Amygdala (tissue), 56 donors: ENCODE results near the gene DMRTC2.
"Not testable (repeated sequence)": the region's sequence is repeated elsewhere in the genome, so short reads cannot be mapped to it uniquely, and the experiment has no call there.

ENCODE experiments used
- DNase-seq, 56 donors: peaks; one replicate each; lab custom pipeline; 2025; lab: John Stamatoyannopoulos, UW

Gene DMRTC2

DNA sequence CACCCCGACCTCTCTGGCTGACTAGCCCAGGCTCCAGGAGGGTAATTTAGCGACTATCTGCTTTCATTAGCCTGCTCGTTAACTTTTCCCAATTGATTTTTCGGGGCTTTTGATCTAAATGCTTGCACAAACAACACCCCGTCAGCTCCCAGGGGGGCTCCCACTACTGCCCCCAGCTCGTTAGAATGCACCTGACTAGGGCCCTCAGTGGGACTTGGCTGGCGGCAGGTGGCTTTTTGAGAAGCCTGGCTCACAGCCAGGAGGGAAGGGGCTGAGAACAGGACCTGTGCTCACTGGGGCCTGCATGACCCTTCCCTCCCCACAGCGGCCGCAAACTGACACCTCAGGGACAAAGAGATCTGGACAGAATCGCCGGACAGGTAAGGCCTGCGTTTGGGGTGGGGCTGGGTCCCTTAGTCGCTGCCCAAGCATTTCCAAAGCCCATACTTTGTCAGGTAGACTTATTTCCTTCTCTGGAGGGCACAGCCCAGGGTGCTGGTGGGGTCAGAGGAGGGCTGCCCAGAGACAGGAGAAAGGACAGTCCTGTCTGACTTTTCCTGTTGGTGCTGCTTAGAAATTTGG, 24.6 kb downstream of the DMRTC2 start:
- DNase-seq = no peak

DNA sequence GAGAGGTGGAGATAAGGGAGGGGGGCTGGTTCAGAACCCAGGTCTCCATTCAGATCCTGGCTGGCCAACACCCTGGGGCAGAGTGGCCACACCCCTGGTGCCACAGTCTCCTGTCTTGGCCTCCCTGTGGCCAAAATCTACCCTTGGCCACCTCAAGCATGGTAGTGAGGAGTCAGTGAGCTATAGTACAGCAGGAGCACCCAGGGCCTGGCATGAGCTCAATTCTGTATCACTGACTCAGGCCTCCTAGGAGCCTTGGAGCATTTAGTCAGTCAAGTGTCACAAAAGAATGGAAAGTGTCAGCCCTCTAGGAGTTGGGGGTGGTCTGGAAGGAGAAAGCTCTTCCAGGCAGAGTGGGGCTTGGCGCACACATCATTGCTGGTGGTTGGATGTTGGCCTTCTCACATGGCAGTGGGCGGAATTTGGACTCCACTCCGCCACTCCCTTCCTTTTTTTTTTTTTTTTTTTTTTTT, 25.6 kb downstream of the DMRTC2 start:
- no peak for DNase-seq

GRCh38 chr19:41871573-41872383, 26.9 kb downstream of the DMRTC2 start:
- DNase-seq = peak in 4 of 56 donors; percentile 3 to 24 (median 21)

GRCh38 chr19:41872384-41872774, 27.5 kb downstream of the DMRTC2 start:
- DNase-seq = no peak

DNA sequence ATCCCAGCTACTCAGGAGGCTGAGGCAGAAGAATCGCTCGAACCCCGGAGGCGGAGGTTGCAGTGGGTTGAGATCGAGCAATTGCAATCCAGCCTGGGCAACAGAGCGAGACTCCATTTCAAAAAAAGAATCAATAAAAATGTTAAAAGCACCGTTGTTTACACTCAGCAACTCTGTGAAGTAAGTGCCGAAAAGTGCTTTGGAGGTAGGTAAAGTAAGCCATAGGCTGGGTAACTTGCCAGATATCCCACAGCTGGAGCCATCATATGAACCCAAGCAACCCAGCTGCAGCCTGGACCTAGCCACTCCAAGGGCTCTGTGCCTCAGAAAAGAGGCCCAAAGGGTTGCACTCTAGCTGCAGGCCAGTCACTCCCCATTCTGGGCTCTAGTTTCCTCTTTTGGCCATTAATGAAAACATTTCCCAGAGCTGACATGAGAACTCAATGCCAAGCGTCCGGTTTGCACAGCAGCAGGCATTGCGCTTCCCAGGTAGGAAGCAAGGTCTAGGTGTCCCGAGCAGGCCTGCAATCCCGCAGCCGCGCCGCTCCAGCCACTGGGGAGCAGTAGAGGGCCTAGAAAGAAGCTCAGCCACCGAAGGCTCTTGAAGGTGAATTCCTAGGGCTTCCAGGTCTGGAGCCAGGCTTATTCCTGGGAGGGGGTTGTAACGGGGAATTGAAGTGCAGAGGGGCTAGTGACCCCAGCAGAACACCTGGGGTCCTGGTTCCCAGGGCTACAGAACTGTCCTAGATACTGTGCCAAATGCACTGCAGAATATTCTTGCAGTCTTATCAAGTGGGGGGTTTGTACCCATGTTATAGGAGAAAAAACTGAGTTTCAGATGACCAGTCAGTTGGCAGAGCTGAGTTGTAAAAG, 28.2 kb downstream of the DMRTC2 start:
- peak in 31 of 56 donors; percentile 4 to 61 (median 25) for DNase-seq

DNA sequence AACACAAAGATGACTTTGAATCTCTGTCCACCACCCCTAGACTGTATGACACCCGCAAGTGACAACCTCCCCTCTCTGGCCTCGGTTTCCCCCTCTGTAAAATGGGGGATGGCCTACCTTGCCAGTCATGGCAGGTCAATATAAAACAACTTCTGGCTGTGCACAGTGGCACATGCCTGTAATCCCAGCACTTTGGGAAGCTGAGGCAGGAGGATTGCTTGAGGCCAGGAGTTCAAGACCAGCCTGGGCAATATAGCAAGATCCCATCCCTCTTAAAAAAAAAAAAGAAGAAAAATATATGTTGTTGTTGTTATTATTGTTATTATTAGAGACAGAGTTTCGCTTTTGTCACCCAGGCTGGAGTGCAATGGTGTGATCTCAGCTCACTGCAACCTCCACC, 31.1 kb downstream of the DMRTC2 start:
- not testable (repeated sequence) for DNase-seq

DNA sequence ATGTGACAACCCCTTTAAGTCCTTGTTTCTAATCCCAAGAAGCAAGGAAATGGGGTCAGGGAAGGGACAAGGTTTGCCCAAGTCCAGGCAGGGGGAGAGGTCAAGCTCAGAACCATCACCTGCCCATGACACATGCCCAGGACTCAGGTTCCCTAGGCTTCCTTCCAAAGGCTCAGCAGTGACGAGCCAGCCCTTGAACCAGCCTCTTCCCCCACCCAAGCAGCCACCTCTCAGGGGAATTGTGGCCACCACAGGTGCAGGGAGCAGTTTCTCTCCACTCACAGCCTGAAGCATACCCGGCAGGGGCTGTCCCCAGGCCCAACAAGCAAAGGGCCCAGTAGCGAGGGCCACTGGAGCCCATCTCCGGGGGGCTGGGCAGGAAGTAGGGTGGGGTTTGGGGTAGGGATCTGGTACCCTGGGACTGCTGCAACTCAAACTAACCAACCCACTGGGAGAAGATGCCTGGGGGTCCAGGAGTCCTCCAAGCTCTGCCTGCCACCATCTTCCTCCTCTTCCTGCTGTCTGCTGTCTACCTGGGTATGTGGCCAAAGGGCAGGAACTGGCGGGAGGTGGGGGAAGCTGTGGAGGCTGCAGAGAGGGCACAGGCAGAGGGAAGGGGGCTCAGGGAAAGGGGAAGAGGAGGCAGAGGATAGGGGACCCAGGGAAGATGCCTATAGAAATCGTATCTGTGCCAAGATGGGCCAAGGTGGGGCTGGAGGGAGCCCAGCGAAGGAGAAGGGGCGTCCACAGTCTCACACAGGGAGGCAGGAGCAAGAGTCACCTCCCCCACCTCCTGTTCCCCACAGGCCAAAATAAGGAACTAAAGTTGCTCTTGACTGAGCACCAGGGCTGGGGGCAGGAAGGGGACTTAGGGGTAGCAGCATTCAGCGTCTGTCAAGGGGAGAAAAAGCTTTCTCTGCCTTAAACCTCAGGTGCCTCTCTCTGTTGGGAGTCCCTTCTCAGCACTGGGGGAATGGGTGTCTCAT, 32.3 kb downstream of the DMRTC2 start, which contains the start of gene CD79A:
TSS of gene CD79A (plus strand) at position 433 of the 986 bp plus-strand sequence. CDS start at position 459, 26 bp downstream.
- peak in 1 of 56 donors; percentile 5 for DNase-seq

- no peak for DNase-seq
Measured at GRCh38 chr19:41877916-41878905, 33.4 kb downstream of the DMRTC2 start.

GRCh38 chr19:41879080-41879479, 34.2 kb downstream of the DMRTC2 start:
- no peak for DNase-seq

DNA sequence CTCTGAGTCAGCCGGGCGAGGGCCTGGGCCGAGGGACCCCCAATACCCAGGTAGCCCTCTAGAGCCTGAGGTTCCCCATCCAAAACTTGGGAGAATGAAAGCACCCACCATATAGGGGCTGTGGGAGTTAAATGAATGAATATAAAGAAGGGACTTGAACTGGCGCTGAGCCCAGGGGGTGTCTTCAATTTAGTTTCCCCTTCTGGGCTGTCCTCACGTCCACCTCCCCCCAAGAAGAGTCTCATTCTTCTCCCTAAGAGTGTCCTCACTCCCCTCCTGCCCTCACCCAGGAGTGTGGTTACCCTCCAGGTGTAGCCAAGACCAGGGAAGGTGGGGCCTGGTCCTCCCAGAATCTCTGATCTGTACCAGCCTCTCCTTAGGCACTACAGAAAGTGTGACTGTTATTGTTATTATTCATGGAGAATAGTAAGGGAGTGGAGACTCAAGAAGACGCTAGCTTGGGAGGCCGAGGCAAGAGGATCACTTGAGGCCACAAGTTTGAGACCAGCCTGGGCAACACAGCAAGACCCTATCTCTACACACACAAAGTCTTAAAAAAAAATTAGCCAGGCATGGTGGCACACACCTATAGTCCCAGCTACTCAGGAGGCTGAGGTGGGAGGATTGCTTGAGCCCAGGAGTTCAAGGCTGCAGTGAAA, 35.0 kb downstream of the DMRTC2 start:
- no peak for DNase-seq

DNA sequence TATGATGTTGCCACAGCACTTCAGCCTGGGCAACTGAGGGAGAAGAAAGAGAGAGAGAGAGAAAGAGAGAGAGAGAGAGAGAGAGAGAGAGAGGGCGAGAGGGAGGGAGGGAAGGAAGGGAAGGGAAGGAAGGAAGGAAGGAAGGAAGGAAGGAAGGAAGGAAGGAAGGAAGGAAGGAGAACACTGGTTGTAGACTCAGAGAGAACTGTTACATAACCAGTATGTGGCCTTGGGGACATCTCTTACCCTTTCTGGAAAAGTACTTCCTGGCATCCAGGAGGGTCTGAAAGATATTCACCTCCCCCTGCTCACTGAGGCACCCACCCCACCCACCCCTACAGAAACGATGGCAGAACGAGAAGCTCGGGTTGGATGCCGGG, 35.5 kb downstream of the DMRTC2 start:
- DNase-seq = no peak

DNA sequence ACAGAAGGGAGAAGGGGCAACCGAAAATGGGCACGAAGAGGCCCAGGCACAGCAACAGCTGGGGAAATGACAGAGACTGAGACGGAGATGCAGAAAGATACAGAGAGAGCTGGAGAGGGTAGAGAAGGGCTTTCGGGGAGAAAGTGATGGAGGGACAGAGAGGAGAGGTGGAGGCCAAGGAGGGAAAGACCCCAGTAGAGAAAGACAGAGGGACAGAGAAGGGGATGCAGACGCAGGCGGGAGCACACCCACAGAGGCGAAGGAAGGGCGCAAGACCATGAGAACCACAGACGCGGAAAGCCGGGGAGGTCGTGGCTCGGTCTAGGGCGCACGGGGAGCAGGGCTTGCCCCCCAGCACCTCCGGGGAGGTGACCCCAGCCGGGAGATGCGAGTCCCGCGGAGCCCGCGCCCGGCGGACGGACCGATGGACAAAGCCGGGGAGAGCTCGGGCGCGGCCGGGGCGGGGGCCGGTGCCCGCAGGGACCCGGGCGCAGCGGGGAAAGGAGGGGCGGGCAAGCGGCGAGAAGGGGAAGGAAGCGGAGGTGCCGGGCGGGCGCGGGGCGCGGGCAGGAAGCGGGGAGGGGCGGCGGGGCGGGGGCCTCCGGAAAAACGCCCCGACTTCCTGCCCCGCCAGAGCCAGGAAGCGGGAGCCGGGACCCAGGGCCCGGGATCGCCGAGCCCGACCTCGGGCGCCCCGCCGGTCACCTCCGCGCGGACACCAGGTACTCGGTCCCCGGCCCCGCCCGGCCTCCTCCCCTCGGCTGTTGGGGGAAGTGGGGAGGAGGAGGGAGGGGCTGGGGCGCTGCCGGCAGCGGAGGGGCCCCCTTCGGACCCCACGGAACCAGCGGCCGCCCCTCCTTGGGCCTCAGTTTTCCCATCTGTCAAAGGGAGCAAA, 38.0 kb downstream of the DMRTC2 start, which contains the start of gene ARHGEF1:
TSS of gene ARHGEF1 (plus strand) at position 617 of the 895 bp plus-strand sequence. CDS start 4,899 bp downstream, outside the sequence.
- peak in 12 of 56 donors; percentile 6 to 37 (median 14) for DNase-seq

DNA sequence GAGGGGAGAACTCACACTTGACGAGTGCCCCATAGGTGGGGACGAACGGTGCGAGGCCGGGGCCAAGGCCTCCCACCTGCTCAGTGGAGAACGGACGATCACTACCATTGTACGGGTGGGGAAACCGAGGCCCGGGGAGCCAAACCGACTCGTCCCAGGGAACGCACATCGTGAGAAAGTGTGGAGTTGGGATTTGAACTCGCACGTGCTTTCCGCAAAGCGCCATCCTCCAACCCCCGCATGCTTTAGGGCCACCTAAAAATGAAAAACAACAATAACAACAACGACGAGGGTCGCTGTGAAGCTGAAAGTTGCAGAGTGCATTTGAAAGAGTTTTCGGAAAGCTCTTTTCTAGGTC, 38.6 kb downstream of the DMRTC2 start:
- DNase-seq = no peak

- peak; percentile 38 to 98 (median 91) for DNase-seq
Measured at GRCh38 chr19:41883821-41884733, 39.2 kb downstream of the DMRTC2 start.
